Coronary artery (tissue), 2 donors: ENCODE measurements around the gene BPIFB3.

ENCODE experiments used
- DNase-seq: peaks from one replicate; pipeline ENCODE4 v3.0.0-alpha.2; 2017; ENCODE audit warnings: low spot score
- H3K27ac ChIP-seq, 2 donors: fragments of 200-600 bp; sonication (generic); one replicate each; pipeline ENCODE4 v1.5.1; 2016 to 2019
- H3K4me3 ChIP-seq: fragments of 200-600 bp; sonication (generic); 2 replicates; pipeline ENCODE4 v1.5.1; 2016; ENCODE audit warnings: mild to moderate bottlenecking, moderate library complexity
- TF ChIP-seq, protein P1 (sequence below): fragments of 200-600 bp; sonication (generic); IDR thresholded peaks from one replicate; pipeline ENCODE4 v1.5.1; 2019; ENCODE audit warnings: antibody characterized with exemption

The BPIFB3 gene, protein sequence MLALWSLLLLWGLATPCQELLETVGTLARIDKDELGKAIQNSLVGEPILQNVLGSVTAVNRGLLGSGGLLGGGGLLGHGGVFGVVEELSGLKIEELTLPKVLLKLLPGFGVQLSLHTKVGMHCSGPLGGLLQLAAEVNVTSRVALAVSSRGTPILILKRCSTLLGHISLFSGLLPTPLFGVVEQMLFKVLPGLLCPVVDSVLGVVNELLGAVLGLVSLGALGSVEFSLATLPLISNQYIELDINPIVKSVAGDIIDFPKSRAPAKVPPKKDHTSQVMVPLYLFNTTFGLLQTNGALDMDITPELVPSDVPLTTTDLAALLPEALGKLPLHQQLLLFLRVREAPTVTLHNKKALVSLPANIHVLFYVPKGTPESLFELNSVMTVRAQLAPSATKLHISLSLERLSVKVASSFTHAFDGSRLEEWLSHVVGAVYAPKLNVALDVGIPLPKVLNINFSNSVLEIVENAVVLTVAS

DNA sequence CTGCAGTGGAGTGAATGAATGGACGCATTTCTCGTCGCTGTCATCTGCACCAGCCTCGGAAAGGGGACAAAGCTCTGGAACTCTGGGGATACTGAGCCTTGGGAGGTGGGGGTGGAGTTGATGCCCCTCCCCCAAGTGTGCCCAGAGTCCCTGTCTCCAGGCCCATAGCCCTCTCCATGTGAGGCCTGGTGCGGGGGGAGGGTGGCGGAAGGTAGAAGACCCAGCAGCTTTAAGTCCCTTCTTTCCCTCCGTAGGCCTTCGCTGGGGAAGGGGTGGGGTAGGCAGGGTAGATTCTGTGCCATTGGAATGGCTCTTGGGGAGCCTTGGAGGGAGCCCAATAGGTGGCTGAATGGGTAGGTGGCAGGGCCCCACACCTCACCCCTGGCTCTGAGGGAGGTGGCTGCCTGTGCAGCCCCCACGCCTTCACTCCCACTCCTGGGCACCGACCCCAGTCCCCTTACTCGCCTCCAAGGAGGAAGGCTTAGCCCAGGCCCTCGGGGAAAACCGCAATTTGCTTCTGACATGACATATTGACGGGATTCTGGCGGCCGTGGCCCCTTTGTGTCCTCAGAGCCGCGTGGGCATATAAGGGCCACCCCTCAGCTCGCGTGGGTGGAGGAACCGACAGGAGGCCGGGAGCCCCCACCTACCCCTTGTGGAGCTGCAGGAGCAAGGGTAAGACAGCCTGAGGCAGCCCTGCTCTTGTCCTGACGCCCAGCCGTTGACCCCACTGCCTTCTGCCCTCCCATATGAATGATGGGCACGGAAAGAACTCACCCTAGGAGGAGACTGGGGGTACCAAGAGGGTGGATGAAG lies at the start of gene BPIFB3:
TSS of gene BPIFB3 (plus strand) at position 613 of the 816 bp plus-strand sequence. CDS start 1,533 bp downstream, outside the sequence.
- H3K4me3 ChIP-seq = no peak within 1 kb of the TSS
- no peak for DNase-seq
- TF ChIP-seq, protein P1, sequence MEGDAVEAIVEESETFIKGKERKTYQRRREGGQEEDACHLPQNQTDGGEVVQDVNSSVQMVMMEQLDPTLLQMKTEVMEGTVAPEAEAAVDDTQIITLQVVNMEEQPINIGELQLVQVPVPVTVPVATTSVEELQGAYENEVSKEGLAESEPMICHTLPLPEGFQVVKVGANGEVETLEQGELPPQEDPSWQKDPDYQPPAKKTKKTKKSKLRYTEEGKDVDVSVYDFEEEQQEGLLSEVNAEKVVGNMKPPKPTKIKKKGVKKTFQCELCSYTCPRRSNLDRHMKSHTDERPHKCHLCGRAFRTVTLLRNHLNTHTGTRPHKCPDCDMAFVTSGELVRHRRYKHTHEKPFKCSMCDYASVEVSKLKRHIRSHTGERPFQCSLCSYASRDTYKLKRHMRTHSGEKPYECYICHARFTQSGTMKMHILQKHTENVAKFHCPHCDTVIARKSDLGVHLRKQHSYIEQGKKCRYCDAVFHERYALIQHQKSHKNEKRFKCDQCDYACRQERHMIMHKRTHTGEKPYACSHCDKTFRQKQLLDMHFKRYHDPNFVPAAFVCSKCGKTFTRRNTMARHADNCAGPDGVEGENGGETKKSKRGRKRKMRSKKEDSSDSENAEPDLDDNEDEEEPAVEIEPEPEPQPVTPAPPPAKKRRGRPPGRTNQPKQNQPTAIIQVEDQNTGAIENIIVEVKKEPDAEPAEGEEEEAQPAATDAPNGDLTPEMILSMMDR = no peak
- no peak within 1 kb of the TSS for H3K27ac ChIP-seq

DNA sequence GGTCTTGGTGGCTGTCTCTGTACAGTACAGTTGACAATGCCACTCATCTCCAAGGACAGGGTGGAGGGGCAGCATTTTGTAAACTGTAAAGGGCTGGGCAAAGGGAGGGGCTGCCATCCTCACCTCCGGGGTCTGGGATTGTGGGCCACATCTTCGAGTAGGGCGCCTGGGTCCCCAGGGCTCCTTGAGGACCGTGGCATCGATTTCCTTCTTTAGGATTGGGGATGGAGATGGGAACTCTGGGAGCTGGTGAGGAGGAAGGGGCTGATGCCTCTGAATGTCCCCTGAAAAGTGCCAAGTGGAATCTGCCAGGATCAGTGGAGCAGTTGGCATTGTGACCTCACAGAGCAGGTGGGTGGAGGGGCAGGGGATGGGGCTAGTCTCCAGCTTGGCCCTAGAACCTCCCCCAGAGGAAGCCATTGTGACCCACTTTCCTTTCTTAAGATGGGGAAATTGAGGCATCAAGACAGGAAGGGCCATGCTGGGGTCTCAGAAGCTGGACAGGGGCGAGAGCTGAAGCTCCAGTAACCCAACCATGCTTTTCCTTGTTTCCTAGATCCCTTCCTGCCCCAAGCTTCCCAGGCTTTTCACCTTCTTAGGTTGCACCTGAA lies 49.5 kb upstream of the BPIFB3 start, which contains the start of gene SUN5:
TSS of gene SUN5 (minus strand) at position 293 of the 611 bp plus-strand sequence. CDS start at position 200, 93 bp downstream.
- no peak within 1 kb of the TSS for H3K4me3 ChIP-seq
- H3K27ac ChIP-seq = no peak within 1 kb of the TSS
- TF ChIP-seq, protein P1 = no peak
- DNase-seq = no peak

DNA sequence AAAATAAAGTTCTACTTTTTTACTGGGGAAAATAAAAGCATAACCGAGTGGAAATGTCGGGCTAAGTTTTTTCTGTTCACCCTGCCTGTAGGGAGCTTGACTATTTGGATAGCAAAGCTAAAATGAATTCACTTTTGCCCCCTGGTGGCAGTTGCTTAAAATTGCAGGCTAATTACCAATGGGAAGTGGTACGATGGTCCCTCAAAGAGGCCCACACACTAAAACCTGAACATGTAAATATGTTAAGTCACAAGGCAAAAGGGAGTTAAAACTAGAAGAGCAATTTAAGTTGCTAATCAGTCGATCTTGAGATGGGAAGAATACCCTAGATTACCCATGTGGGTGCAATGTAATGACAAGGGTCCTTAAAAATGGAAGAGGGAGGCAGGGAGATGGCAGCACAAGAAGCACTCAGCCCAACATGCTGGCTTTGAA lies 48.6 kb upstream of the BPIFB3 start:
- H3K27ac ChIP-seq = no peak overlapping the region
- TF ChIP-seq, protein P1 = no peak
- no peak for DNase-seq
- no peak overlapping the region for H3K4me3 ChIP-seq

DNA sequence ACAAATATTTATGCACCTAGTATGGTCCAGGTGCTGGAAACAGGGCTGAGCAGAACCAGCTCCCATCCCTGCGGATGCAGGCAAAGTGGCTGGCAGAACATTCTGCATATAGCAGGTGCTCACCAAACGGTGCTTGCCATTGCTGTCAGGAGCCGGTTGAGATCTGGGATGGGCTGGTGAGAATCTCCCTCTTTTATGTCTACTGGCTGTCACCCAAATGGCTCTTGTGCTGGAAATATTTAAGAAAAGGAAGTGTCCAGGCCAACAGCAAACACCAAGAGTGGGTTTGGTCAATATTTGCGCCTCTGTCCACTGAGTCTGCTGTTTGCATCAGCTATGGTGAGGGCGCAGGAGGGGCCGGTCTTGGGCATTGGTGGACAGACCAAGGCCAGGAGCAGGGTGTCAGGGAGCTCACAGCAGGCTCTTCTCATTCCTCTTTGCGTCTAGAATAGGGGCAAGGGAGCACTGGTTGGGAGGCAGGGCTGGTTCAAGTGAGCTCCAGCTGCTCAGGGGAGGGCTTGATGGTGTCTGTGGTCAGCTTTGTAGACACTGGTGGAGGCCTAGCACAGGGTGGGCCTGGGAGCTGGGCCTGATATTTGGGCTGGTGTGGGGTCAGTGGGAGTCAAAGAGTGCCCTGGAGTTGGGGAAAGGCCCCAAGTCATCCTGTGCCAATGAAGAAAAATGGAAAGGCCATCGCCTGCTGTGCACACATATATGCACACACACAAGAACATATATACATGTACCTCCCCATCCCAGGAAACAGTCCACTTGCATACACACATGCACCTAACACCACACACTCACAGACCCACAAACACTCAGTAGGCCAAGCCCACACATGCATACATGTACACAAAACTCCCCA lies 47.6 kb upstream of the BPIFB3 start:
- Histone ChIP-seq H3K27ac (no peak overlapping the region), H3K4me3 (no peak overlapping the region)
- DNase-seq = no peak
- TF ChIP-seq, protein P1 = no peak

DNA sequence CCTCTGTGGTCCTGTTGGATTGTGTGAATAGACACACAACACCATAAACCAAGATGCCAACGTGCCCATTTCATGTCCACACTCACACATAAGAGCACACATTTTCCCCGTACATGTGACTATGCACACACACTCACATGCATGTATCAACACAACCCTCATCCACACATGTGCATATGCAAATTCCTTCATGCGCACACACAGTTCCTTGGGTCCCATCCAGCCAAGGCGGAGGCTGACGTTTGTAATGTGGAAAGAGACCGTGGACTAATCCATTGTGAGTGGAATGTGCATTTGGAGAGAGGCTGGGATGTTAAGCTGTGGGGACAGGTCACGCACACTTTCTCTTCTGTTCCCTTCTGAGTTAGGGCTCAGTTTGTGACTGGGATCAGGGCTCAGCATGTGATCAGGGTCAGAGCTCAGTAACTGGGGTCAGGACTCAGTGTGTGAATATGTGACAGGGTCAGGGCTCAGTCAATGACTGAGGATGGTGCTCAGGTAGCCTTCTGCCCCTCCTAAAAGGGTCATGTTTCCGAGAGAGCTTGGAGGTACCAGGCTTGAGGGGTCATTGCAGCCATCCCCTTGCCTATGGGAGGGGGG lies 46.8 kb upstream of the BPIFB3 start:
- TF ChIP-seq, protein P1 = no peak
- DNase-seq = no peak
- no peak overlapping the region for H3K27ac ChIP-seq

More for the DNA sequence above, 46.8 kb upstream of the BPIFB3 start:
- H3K4me3 ChIP-seq = no peak overlapping the region
